PC-3 (cell line): ENCODE data around the gene PHLDA3. TPM values are rescaled to one million over a fixed set of nuclear protein-coding genes. Genes with fewer than 3 reads are reported as not detected.

Source experiments
- ATAC-seq: fragments of 200-7000 bp; cut with Tn5 transposase; 2 replicates; pipeline ENCODE4 v1.9.1; 2020; ENCODE audit warnings: mild to moderate bottlenecking, moderate library complexity
- Bru-seq: library from RNA; stranded (reverse); fragments of 400-500 nt; gene quantifications from one replicate; lab custom pipeline; 2021; lab: Mats Ljungman, UMichigan
- BruChase-seq, 2 experiments: library from RNA; stranded (reverse); fragments of 400-500 nt; gene quantifications; one replicate each; lab custom pipeline; 2021; lab: Mats Ljungman, UMichigan
- BruUV-seq: library from RNA; stranded (reverse); fragments of 400-500 nt; replicated peaks from 2 replicates; lab custom pipeline; 2021; lab: Mats Ljungman, UMichigan
- CTCF ChIA-PET: fragments of 300-600 bp; sonication (Branson Sonifier 250); formaldehyde crosslinking; loops from one replicate; lab custom pipeline; 2022; ENCODE audit warnings: antibody characterized with exemption; lab: Charles Lee
- POLR2A ChIA-PET: fragments of 300-600 bp; sonication (Branson Sonifier 250); formaldehyde crosslinking; loops from one replicate; lab custom pipeline; 2022; ENCODE audit warnings: antibody characterized with exemption; ENCODE audit not compliant: unreplicated experiment; lab: Charles Lee
- DNase-seq: peaks from one replicate; pipeline ENCODE4 v3.0.0-alpha.2; 2015
- H2AFZ ChIP-seq: fragments of 300-600 bp; sonication (generic); 2 replicates; pipeline ENCODE4 v1.6.0; 2016; ENCODE audit warnings: antibody characterized with exemption, low read length
- H3F3A ChIP-seq: fragments of 300-600 bp; sonication (generic); one replicate; pipeline ENCODE4 v1.6.0; 2017; ENCODE audit warnings: antibody characterized with exemption, low read length, control low read depth, mild to moderate bottlenecking; ENCODE audit not compliant: unreplicated experiment
- H3K27ac ChIP-seq: fragments of 300-600 bp; sonication (generic); 2 replicates; pipeline ENCODE4 v1.5.1; 2016; ENCODE audit warnings: mild to moderate bottlenecking, low read length
- H3K27me3 ChIP-seq: fragments of 300-600 bp; sonication (generic); 2 replicates; pipeline ENCODE4 v1.6.1; 2016; ENCODE audit warnings: low read length, mixed read lengths
- H3K36me3 ChIP-seq: fragments of 300-600 bp; sonication (generic); 2 replicates; pipeline ENCODE4 v1.6.1; 2016; ENCODE audit warnings: low read depth, mixed run types, low read length, mixed read lengths
- H3K4me1 ChIP-seq: fragments of 300-600 bp; sonication (generic); 2 replicates; pipeline ENCODE4 v1.5.1; 2016; ENCODE audit warnings: low read length; ENCODE audit not compliant: insufficient read depth
- H3K4me2 ChIP-seq: fragments of 300-600 bp; sonication (generic); 2 replicates; pipeline ENCODE4 v1.6.0; 2016; ENCODE audit warnings: low read length
- H3K4me3 ChIP-seq: fragments of 300-600 bp; sonication (generic); 2 replicates; pipeline ENCODE4 v1.5.1; 2016; ENCODE audit warnings: mild to moderate bottlenecking, low read length, mixed read lengths
- H3K79me2 ChIP-seq: fragments of 300-600 bp; sonication (generic); 2 replicates; pipeline ENCODE4 v1.6.1; 2017; ENCODE audit warnings: low read length, mixed read lengths
- H3K9ac ChIP-seq: fragments of 300-600 bp; sonication (generic); 2 replicates; pipeline ENCODE4 v1.6.0; 2016; ENCODE audit warnings: mild to moderate bottlenecking, low read length
- H3K9me2 ChIP-seq: fragments of 300-600 bp; sonication (generic); replicated peaks from 2 replicates; pipeline ENCODE4 v1.6.1; 2016; ENCODE audit warnings: mixed run types, low read length, mixed read lengths
- H3K9me3 ChIP-seq: fragments of 300-600 bp; sonication (generic); 2 replicates; pipeline ENCODE4 v1.6.1; 2016; ENCODE audit warnings: low read length, mixed read lengths
- H4K20me1 ChIP-seq: fragments of 300-600 bp; sonication (generic); 2 replicates; pipeline ENCODE4 v1.6.1; 2016; ENCODE audit warnings: low read length, mixed read lengths
- CTCF ChIP-seq: fragments of 300-600 bp; sonication (generic); conservative IDR thresholded peaks from 2 replicates; pipeline ENCODE4 v1.5.1; 2017; ENCODE audit warnings: antibody characterized with exemption, low read depth, mild to moderate bottlenecking, low read length
- EZH2 ChIP-seq: fragments of 300-600 bp; sonication (generic); IDR thresholded peaks from one replicate; pipeline ENCODE4 v1.6.1; 2017; ENCODE audit warnings: antibody characterized with exemption, mild to moderate bottlenecking, low read length; ENCODE audit not compliant: unreplicated experiment
- EZH2phosphoT487 ChIP-seq: fragments of 300-600 bp; sonication (generic); IDR thresholded peaks from 2 replicates; pipeline ENCODE4 v1.6.1; 2018; ENCODE audit warnings: mild to moderate bottlenecking, antibody characterized with exemption, low read length, borderline replicate concordance
- intact Hi-C: fragments of 100-400 bp; cut with micrococcal nuclease; formaldehyde crosslinking; loops from 2 replicates; pipeline ENCODE4 v1.9.0; 2023
- long read RNA-seq: library from polyadenylated mRNA; unstranded; transcript quantifications from one replicate; pipeline ENCODE4 v2.0.0, GENCODE V29; 2021; ENCODE audit not compliant: unreplicated experiment
- total RNA-seq: library from RNA; depleted of rRNA; stranded (reverse); fragments of >200 nt; gene quantifications from 2 replicates; pipeline ENCODE4 v1.2.3, GENCODE V29; 2014; rRNA removed

PHLDA3 gene
- total RNA-seq (216 and 349 TPM in 2 replicates), Bru-seq, nascent RNA (percentile 96 among the genes with signal in this experiment), BruChase-seq, experiment 1, labeled RNA remaining after a 6-hour chase (percentile 97 among the genes with signal in this experiment), BruChase-seq, experiment 2, labeled RNA remaining after a 2-hour chase (percentile 94 among the genes with signal in this experiment)
- long read RNA-seq, transcript PHLDA3-202 (2 exons, 2,640 nt): major isoform, 518 of 556 reads
- long read RNA-seq, partial matches to known transcripts: 0 of 556 reads
- long read RNA-seq, other reads (novel, unspliced or antisense): 34 of 556 reads

- DNase-seq (peak; percentile 97), ATAC-seq (peak; percentile 64)
- Histone ChIP-seq H3K27ac (peak within 1 kb of the TSS; percentile 84), H2AFZ (peak within 1 kb of the TSS; percentile 61), H3K9ac (peak within 1 kb of the TSS; percentile 70), H3K79me2 (peaks cover 52% of the 10 kb centered on the region), H3K9me3 (no peaks in the 10 kb centered on the region), H3K4me2 (peak within 1 kb of the TSS; percentile 85), H3K9me2 (no peaks in the 10 kb centered on the region), H4K20me1 (no peaks in the 10 kb centered on the region), H3K4me3 (peak within 1 kb of the TSS; percentile 70), H3K4me1 (peaks cover 46% of the 10 kb centered on the region), H3F3A (no peaks in the 10 kb centered on the region), H3K36me3 (peaks cover 17% of the 10 kb centered on the region), H3K27me3 (no peaks in the 10 kb centered on the region)
- CTCF ChIA-PET: interaction anchor here (1.0 to 1.3 kb wide), 2 partner anchors 21 to 33 kb away, joined by 5 to 8 read pairs; no protein-coding TSS in a partner anchor
- no TSS peak for BruUV-seq
- TF ChIP-seq EZH2phosphoT487: no peak
- TF ChIP-seq CTCF: peak; percentile 34; the same call in 1 of the 2 replicates
- POLR2A ChIA-PET: interaction anchor here (0.5 kb wide), 1 partner anchor 22 kb away, joined by 3 read pairs; no protein-coding TSS in a partner anchor
- intact Hi-C loops: no loop called here
Observed at GRCh38 chr1:201468844-201469644, at the start of gene PHLDA3. TSS of gene PHLDA3 (minus strand) at chr1:201469188. CDS start at chr1:201468786, 402 bp downstream.

DNA sequence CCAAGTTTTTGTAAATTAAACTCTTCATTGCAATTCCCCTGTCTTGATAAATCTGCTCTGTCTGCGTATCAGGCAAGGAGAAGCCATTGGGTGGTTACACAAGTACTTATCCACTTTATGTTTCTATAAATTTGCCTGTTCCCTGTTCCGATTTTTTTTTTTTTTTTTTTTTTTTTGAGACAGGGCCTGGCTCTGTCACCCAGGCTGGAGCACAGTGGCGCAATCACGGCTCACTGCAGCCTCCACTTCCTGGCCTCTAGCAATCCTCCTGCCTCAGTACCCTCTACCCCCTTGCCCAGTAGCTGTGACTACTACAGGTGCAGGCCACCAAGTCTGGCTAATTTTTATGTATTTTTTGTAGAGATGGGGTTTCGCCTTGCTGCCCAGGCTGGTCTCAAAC is 49.1 kb upstream of the PHLDA3 start:
- H3K4me3 ChIP-seq: no peak overlapping the region
- POLR2A ChIA-PET: no interaction called here
- no peaks in the 10 kb centered on the region for H3K79me2 ChIP-seq
- CTCF ChIA-PET: no interaction called here
- no peaks in the 10 kb centered on the region for H3K9me2 ChIP-seq
- no peaks in the 10 kb centered on the region for H3K36me3 ChIP-seq
- no TSS peak for BruUV-seq
- no peaks in the 10 kb centered on the region for H4K20me1 ChIP-seq
- no peaks in the 10 kb centered on the region for H3F3A ChIP-seq
- no peak for DNase-seq
- H3K4me1 ChIP-seq: peaks cover 33% of the 10 kb centered on the region
- H3K27me3 ChIP-seq: no peaks in the 10 kb centered on the region
- TF ChIP-seq EZH2 (no peak), CTCF (no peak), EZH2phosphoT487 (no peak)
- H3K4me2 ChIP-seq: peak overlapping the region; percentile 38
- H3K9me3 ChIP-seq: no peaks in the 10 kb centered on the region
- peak overlapping the region; percentile 43; the same call in 1 of the 2 replicates for H2AFZ ChIP-seq
- no peak for ATAC-seq
- H3K9ac ChIP-seq: no peak overlapping the region
- peak overlapping the region; percentile 58 for H3K27ac ChIP-seq
- intact Hi-C loops: no loop called here
